Stimulated activated naive B cell treated with anti-CD40 and anti-IgM and Interleukin-4, amounts not matched to agents 10 μg/mL and 1 μg/mL and 100 μg/mL, for 72 hours (primary cell): ENCODE data around the gene PUM1.
A peak's percentile ranks its signal among the peaks of the same experiment; 100 is the strongest.

ENCODE experiments used
- ATAC-seq, 2 donors: fragments of 150-1000 bp; cut with Tn5 transposase; replicated peaks; 2 replicates each; pipeline ENCODE4 v1.10.0; 2021; ENCODE audit warnings: moderate library complexity in 1 of 2
- DNase-seq: peaks from one replicate; pipeline ENCODE4 v3.0.0; 2021
- H3K27ac Mint-ChIP-seq: one replicate; pipeline ENCODE4 v1.8.0; 2022; ENCODE audit warnings: mild to moderate bottlenecking, mixed read lengths
- H3K27me3 Mint-ChIP-seq, 2 donors: one replicate each; pipeline ENCODE4 v1.8.0; 2022; ENCODE audit warnings: mixed read lengths in 2 of 2
- H3K36me3 Mint-ChIP-seq, 2 donors: one replicate each; pipeline ENCODE4 v1.8.0; 2022; ENCODE audit warnings: mixed read lengths in 2 of 2, mild to moderate bottlenecking in 1 of 2
- H3K4me1 Mint-ChIP-seq, 2 donors: one replicate each; pipeline ENCODE4 v1.8.0; 2022; ENCODE audit warnings: mixed read lengths in 2 of 2, mild to moderate bottlenecking in 1 of 2
- H3K4me3 Mint-ChIP-seq, 2 donors: one replicate each; pipeline ENCODE4 v1.8.0; 2022; ENCODE audit warnings: mild to moderate bottlenecking in 2 of 2, mixed read lengths in 2 of 2, moderate library complexity in 1 of 2
- H3K9me3 Mint-ChIP-seq, 2 donors: one replicate each; pipeline ENCODE4 v1.8.0; 2022; ENCODE audit warnings: mixed read lengths in 2 of 2, mild to moderate bottlenecking in 1 of 2

PUM1 gene

DNA sequence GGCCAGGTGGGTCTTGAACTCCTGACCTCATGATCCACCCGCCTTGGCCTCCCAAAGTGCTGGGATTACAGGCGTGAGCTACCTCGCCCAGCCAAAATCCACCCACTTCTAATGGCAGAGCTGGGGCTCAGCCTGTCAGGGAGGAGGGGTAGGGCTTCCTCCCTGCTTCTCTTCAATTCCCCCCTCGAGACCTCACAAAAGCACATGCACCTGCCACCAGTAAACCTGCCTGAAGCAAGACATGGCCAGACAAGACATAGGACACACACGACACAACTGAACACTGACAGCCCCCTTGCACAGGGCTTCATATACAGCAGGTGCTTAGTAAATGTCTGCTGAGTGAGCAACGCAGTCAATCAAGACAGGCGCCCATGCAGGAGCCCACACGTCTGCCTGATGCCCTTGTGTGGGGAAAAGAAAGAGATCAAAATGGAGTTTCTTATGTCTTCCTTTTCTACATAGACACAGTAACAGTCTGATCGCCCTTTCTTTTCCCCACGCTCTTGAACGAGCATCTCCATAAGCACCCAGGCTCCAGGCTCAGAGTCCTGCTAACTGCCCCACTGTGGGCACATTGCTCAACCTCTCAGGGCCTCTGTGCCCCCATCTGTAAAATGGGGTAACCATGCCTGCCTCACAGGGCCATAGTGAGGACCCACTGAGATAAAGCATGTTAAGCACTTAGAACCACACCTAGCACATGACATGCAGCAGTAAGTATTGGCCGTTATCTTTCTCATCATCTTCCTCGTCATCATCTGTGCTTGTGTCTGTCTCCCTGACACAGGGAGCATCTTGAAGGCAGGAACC is 165.7 kb downstream of the PUM1 start:
- ATAC-seq: no peak
- H3K27ac Mint-ChIP-seq: peak overlapping the region; percentile 2
- H3K9me3 Mint-ChIP-seq: no peaks in the 10 kb centered on the region
- H3K36me3 Mint-ChIP-seq: peaks cover 0 to 2% of the 10 kb centered on the region in 2 donors
- no peak for DNase-seq
- H3K27me3 Mint-ChIP-seq: peaks cover 44 to 66% of the 10 kb centered on the region in 2 donors
- H3K4me3 Mint-ChIP-seq: no peak overlapping the region
- H3K4me1 Mint-ChIP-seq: peaks cover 22 to 29% of the 10 kb centered on the region in 2 donors

DNA sequence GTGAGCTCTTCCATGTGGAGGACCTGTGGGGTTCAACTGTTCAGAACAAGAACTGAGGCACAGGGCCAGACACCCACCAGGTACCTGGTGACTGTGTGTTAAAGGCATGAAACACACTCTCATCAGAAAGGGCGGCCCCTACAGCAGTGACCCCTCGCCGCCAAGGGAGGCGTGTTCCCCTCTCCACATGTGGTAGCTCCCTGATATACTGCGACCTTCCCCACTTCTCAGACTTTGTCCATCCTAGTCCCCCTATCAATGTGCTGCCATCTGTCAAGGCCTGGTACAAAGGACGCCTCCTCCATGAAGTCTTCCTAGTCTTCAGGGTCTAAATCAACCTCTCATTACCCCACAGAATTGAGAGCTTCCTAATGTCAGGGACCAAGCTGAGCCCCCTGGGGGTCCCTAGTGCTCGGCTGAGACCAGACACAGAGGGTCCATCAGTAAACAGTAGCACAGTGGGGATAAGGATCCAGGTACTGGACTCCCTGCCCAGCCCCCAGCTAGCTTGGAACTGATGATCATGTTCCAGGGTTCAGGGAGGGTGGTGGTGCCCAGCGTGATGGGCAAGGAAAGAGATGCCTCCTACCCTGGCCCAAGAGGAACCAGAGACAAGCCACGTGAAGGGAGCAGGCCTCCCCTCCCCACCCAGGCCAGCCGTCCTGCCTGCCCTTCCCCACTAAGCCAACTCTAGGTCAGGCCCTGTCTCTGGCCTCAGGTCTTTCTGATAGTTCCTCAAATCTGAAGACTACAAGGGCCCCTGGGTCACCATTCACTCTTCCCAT is 167.3 kb downstream of the PUM1 start:
- peak overlapping the region; percentile 85 for H3K27ac Mint-ChIP-seq
- peak overlapping the region; percentile 26 to 37 for H3K4me3 Mint-ChIP-seq
- DNase-seq: no peak
- no peak for ATAC-seq
- peaks cover 3 to 4% of the 10 kb centered on the region in 2 donors for H3K9me3 Mint-ChIP-seq
- peaks cover 0 to 2% of the 10 kb centered on the region in 2 donors for H3K36me3 Mint-ChIP-seq
- peaks cover 50 to 64% of the 10 kb centered on the region in 2 donors for H3K27me3 Mint-ChIP-seq
- H3K4me1 Mint-ChIP-seq: peaks cover 29% of the 10 kb centered on the region in 2 donors

DNA sequence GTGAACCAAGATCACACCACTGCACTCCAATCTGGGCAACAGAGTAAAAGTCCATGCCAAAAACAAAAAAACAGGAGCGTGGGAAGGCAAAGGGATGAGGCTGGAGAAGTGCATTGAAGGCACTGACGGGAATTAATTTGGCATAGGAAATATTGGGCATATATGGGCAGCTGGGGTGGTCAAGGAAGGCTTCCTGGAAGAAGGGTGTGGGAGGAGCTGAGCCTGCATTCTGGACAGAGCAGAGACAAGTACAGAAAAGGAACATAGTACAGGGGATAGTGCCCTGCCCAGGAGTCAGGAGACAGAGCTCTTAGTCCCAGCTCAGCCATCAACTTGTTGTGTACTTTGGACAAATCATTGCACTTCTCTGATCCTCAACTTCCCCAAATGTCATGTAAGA is 168.6 kb downstream of the PUM1 start:
- ATAC-seq (no peak), DNase-seq (no peak)
- Mint-ChIP-seq H3K36me3 (peaks cover 0 to 2% of the 10 kb centered on the region in 2 donors), H3K27ac (no peak overlapping the region), H3K4me3 (no peak overlapping the region), H3K27me3 (peaks cover 53 to 56% of the 10 kb centered on the region in 2 donors), H3K4me1 (peaks cover 32 to 33% of the 10 kb centered on the region in 2 donors), H3K9me3 (peaks cover 3 to 4% of the 10 kb centered on the region in 2 donors)

DNA sequence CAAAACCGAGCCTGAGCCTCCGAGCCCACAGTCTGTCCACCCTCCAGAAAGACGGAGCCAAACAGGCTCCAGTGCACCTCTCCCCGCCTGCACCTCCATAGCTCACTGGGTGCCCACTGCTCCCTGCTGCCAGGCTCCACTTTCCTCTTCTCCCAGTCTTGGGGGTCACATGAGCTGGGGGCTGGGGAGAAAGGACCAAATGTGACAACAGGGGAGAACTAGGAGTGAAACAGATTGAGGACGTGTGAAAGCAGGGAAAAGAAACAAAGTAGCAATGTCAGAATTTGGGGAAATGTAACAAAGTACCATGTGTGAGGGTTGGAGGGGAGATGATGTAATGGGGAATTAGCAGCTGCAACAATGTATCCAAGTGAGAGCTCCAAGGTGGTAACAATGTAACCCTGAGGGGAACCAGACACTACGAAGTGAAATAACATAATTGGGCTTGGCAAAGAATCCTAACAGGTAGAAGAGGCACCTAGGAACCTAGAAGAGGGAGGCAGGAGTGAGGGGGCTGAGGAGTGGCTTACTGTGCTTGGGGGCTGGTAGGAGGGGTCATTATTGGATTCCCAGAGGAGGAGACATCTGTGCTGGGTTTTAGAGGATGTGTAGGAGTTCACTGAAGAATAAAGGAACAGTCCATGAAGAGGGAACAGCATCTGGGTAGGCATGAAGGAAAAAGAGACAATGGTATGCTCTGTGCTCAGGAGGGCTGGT is 169.4 kb downstream of the PUM1 start:
- H3K9me3 Mint-ChIP-seq: peaks cover 3 to 4% of the 10 kb centered on the region in 2 donors
- ATAC-seq (no peak), DNase-seq (no peak)
- H3K36me3 Mint-ChIP-seq: peaks cover 0 to 2% of the 10 kb centered on the region in 2 donors
- no peak overlapping the region for H3K27ac Mint-ChIP-seq
- no peak overlapping the region for H3K4me3 Mint-ChIP-seq
- H3K27me3 Mint-ChIP-seq: peaks cover 56% of the 10 kb centered on the region in 2 donors
- peaks cover 36 to 40% of the 10 kb centered on the region in 2 donors for H3K4me1 Mint-ChIP-seq

DNA sequence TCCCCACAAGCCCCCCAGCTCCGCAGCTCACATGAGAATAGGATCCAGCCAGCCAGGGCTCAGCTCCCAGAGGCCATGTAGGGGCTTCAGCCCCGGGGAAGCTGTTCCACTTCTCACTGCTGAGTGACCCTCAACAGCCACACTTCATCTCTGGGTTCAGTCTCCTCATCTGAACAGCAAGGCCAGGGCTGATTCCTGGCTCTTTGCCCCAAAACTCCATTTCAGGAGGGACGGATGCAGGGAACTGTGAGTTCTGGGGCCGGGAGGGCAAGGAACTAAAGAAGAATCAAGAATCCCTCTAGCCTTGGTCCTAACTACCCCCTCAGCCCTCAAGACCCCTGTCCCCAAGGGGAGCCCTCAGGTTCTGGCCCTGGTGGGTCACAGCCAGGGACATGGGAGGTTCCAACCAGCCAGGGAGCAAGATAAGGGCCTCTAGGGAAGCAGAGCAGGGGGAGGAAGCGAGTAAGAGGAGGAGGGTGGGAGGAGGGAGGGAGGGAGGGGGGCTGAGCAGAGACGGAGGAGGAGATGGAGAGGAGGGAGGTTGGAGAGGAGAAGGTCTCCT is 170.1 kb downstream of the PUM1 start:
- Mint-ChIP-seq H3K4me3 (no peak overlapping the region), H3K4me1 (peaks cover 36 to 40% of the 10 kb centered on the region in 2 donors), H3K27me3 (peaks cover 58 to 60% of the 10 kb centered on the region in 2 donors), H3K36me3 (peaks cover 0 to 2% of the 10 kb centered on the region in 2 donors), H3K9me3 (peaks cover 3 to 4% of the 10 kb centered on the region in 2 donors), H3K27ac (no peak overlapping the region)
- ATAC-seq: no peak
- no peak for DNase-seq

DNA sequence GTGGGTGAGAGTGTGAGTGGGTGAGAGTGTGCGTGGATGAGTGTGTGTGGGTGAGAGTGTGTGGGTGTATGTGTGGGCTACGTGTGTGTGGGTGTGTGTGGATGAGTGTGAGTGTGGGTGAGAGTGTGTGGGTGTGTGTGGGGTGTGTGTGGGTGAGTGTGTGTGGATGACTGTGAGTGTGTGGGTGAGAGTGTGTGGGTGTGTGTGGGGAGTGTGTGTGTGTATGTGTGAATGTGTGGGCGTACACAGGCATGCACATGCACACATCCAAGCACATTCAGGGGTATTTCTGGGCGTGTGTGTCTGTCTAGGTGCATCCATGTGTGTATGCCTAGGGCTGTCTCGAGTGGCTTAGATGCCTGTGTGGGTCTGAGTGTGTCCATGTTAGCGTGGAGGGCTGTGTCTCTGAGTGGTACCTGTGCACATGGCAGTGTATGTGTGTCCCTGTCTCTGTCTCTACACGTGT is 171.0 kb downstream of the PUM1 start:
- Mint-ChIP-seq H3K27ac (no peak overlapping the region), H3K4me3 (no peak overlapping the region), H3K36me3 (peaks cover 0 to 2% of the 10 kb centered on the region in 2 donors), H3K27me3 (peaks cover 55 to 61% of the 10 kb centered on the region in 2 donors), H3K4me1 (peaks cover 33 to 36% of the 10 kb centered on the region in 2 donors), H3K9me3 (peaks cover 3 to 4% of the 10 kb centered on the region in 2 donors)
- no peak for DNase-seq
- ATAC-seq: no peak

DNA sequence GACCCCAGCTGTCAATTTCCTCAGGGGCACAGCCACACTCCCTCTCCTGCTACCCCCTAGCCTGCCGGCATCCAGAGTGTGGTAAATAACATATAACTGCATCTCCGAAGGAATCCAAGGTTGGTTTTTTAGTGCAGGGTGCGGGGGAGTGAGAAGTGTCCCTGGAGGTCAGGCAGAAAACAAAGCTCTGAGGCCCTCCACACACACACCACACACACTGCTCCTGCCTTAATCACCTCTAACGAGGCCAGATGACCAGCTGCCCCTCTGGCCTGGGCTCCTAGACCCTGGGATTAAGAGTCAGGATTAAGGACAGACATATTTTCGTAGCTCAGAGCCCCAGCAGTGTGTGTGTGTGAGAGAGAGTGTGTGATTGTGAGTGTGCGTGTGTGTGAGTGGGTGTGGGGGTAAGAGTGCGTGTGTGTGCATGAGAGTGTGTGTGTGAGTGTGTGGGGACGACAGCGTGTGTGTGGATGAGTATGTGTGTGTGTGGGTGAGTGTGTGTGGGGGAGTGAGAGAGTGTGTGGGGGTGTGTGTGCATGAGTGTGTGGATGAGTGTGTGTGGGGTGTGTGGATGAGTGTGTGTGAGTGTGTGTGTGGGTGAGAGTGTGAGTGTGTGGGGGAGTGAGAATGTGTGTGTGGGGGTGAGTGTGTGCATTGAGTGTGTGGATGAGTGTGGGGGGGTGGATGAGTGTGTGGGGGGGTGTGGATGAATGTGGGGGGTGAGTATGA is 171.6 kb downstream of the PUM1 start:
- DNase-seq (no peak), ATAC-seq (no peak)
- H3K27me3 Mint-ChIP-seq: peaks cover 59 to 66% of the 10 kb centered on the region in 2 donors
- peaks cover 0 to 2% of the 10 kb centered on the region in 2 donors for H3K36me3 Mint-ChIP-seq
- H3K4me1 Mint-ChIP-seq: peaks cover 29 to 30% of the 10 kb centered on the region in 2 donors
- H3K4me3 Mint-ChIP-seq: no peak overlapping the region
- H3K27ac Mint-ChIP-seq: no peak overlapping the region
- H3K9me3 Mint-ChIP-seq: peaks cover 3 to 4% of the 10 kb centered on the region in 2 donors

DNA sequence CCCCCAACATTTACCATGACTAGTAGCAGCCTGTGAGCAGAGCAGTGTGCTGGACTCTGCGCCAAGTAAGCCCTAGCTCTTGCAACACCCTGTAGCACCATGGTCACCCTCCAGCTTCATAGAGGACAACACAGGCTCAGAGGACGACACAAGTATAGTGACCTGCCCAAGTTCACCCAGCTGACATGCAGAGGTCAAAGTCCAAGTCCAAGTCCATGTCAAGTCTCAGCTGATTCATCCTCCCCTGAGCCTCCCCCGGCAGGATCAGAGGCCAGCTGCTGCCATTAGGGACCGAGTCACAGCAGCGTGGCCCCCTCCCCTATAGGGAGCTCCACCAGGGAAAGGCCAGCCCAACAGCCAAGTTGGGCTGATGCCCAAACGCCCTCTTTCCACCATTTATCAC is 172.8 kb downstream of the PUM1 start:
- Mint-ChIP-seq H3K4me3 (no peak overlapping the region), H3K36me3 (peaks cover 0 to 2% of the 10 kb centered on the region in 2 donors), H3K27me3 (peaks cover 70% of the 10 kb centered on the region in 2 donors), H3K27ac (no peak overlapping the region), H3K4me1 (peaks cover 22 to 23% of the 10 kb centered on the region in 2 donors), H3K9me3 (peaks cover 3 to 4% of the 10 kb centered on the region in 2 donors)
- DNase-seq (no peak), ATAC-seq (no peak)

DNA sequence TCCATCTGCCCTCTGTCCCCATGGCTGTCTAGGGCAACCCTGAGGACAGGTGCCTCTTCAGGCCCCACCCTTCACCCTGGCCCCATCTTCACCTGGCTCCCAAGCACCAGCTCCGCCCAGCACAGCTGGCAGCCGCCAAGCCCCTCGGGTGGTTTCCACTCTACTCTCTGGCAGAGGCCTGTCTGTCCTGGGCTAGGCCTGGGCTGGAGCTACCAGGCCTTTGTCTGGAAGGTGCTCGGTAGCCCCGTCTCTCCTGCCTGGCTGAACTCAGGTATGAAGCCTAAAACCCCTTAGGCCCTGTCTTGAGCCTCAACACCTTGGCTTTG is 174.3 kb downstream of the PUM1 start:
- Mint-ChIP-seq H3K36me3 (peaks cover 0 to 1% of the 10 kb centered on the region in 2 donors), H3K9me3 (peaks cover 3 to 4% of the 10 kb centered on the region in 2 donors), H3K27me3 (peaks cover 74 to 75% of the 10 kb centered on the region in 2 donors), H3K4me3 (no peak overlapping the region), H3K4me1 (peaks cover 20% of the 10 kb centered on the region in 2 donors), H3K27ac (peak overlapping the region; percentile 31)
- DNase-seq (no peak), ATAC-seq (no peak)

DNA sequence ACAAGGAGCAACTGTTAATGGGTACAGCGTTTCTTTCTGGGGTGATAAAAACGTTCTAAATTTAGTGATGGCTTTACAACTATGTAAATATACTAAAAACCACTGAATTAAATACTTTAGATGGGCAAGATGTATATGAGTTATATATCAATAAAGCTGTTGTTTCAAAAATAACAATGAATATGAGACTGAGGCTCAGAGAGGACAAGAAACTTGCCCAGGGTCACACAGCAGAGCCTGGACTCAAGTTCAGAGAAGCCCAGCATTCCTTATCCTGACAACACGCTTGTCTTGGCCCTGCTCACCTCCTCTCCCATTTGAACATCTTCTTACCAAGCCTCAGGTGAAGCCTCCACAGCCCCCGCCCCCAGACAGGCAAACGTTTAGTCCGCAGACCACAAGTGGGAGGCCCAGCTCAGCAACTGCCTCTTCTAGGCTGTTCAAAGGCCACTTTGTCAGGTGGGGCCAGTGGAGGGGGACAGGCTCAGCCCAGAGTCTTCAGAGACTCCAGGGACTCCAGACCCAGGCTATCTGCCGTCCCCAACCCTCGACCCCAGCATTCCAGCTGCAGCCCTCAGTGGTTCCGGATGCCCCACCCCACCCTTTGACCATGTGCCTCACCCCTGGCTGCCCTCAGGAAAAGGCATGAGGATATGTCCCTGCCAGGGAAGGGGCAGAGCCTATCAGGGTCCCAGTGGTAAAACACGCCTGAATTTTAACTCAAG is 174.9 kb downstream of the PUM1 start:
- H3K36me3 Mint-ChIP-seq: no peaks in the 10 kb centered on the region
- H3K4me1 Mint-ChIP-seq: peaks cover 16 to 17% of the 10 kb centered on the region in 2 donors
- H3K9me3 Mint-ChIP-seq: peaks cover 3 to 4% of the 10 kb centered on the region in 2 donors
- no peak overlapping the region for H3K4me3 Mint-ChIP-seq
- peaks cover 74 to 75% of the 10 kb centered on the region in 2 donors for H3K27me3 Mint-ChIP-seq
- ATAC-seq: no peak
- no peak overlapping the region for H3K27ac Mint-ChIP-seq
- DNase-seq: no peak

DNA sequence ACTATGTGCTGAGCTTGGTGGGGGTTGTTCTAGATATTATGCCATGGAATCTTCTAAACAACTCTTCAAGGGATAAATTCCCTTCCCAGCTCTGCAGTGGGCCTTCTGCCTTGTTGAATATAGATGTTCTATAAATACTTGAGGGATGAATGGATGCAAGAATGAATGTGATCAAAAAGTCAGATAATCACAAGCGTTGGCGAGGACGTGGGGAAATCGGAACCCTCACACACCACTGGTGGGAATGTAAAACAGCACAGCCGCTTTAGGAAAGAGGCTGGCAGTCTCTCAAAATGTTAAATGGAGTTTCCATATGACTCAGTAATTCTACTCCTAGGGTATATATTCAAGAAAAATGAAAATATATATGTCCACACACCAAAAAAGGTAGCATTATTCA is 176.0 kb downstream of the PUM1 start:
- Mint-ChIP-seq H3K27ac (no peak overlapping the region), H3K27me3 (peaks cover 65 to 68% of the 10 kb centered on the region in 2 donors), H3K4me1 (peaks cover 16% of the 10 kb centered on the region in 2 donors), H3K9me3 (peaks cover 3 to 4% of the 10 kb centered on the region in 2 donors), H3K36me3 (no peaks in the 10 kb centered on the region), H3K4me3 (no peak overlapping the region)
- DNase-seq (no peak), ATAC-seq (no peak)

DNA sequence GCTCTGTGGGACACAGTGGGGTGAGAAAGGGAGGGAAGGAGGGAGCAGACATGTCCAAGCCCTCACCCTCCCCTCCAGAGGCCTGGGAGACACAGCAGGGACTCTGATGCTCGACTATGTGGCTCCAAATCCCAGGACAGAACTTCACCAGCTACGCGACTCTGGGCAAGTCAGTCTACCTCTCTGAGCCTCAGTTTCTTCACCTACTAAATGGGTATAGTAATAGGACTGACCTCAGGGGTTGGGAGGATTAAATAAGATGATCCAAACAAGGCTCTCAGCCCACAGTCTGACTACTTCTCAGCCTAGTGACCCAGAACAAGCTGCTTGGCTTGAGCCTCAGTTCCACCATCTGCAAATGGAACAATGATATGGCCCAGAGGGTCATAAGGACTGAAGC is 176.5 kb downstream of the PUM1 start:
- no peak for ATAC-seq
- H3K9me3 Mint-ChIP-seq: peaks cover under 1 to 2% of the 10 kb centered on the region in 2 donors
- no peak for DNase-seq
- H3K4me1 Mint-ChIP-seq: peaks cover 11 to 16% of the 10 kb centered on the region in 2 donors
- H3K36me3 Mint-ChIP-seq: no peaks in the 10 kb centered on the region
- H3K27ac Mint-ChIP-seq: no peak overlapping the region
- H3K27me3 Mint-ChIP-seq: peaks cover 64 to 68% of the 10 kb centered on the region in 2 donors
- no peak overlapping the region for H3K4me3 Mint-ChIP-seq

DNA sequence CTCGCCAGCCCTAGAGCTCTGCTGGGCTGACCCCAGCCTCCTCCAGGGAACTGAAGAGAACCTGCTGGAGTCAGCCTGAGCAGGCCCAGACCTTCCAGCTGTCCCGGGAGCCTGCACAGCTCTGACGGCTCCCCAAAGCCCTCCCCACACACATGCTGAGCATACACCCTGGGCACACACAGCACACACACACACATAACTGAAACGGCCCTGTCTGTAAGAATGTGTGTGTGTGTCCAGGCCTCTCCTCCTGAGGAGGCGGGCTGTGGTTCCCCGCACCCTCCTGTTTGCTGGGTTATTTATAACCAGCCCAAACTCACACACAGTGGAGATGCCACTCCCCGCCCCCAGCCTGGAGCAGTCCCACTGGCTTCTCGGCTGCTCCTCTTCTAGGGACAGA is 177.1 kb downstream of the PUM1 start:
- ATAC-seq (peak in 1 of 2 donors; percentile 21), DNase-seq (no peak)
- Mint-ChIP-seq H3K4me3 (no peak overlapping the region), H3K36me3 (no peaks in the 10 kb centered on the region), H3K4me1 (peaks cover 10 to 16% of the 10 kb centered on the region in 2 donors), H3K27ac (no peak overlapping the region), H3K9me3 (no peaks in the 10 kb centered on the region), H3K27me3 (peaks cover 58 to 64% of the 10 kb centered on the region in 2 donors)
